ENCODE measurements around the gene FIG4.

DNA sequence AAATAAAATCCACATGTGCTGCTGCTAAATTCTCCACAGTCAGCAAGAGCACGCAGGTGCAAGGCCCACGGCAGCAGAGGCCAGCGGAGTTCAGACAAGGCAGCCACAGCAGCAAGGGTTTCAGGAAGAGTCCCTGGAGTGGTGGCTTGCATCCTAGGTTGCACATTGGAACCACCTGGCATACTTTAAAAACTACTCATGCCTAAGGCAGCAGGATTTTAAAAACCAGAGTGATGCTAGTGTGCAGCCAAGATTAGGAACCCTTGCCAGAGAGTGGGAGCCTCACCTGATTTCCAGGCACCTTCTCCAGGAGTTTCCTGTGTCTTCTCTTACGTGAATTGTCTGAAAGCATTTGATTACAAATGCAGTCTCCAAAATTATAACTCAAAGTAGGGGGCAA is 183.0 kb downstream of the FIG4 start:
- TF ChIP-seq, protein P1, sequence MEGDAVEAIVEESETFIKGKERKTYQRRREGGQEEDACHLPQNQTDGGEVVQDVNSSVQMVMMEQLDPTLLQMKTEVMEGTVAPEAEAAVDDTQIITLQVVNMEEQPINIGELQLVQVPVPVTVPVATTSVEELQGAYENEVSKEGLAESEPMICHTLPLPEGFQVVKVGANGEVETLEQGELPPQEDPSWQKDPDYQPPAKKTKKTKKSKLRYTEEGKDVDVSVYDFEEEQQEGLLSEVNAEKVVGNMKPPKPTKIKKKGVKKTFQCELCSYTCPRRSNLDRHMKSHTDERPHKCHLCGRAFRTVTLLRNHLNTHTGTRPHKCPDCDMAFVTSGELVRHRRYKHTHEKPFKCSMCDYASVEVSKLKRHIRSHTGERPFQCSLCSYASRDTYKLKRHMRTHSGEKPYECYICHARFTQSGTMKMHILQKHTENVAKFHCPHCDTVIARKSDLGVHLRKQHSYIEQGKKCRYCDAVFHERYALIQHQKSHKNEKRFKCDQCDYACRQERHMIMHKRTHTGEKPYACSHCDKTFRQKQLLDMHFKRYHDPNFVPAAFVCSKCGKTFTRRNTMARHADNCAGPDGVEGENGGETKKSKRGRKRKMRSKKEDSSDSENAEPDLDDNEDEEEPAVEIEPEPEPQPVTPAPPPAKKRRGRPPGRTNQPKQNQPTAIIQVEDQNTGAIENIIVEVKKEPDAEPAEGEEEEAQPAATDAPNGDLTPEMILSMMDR (IDR thresholded peaks at IDR 0.05; ENCODE audit: low read depth, low read length, poor library complexity, severe bottlenecking), result no peak
- TF ChIP-seq EZH2phosphoT487 (IDR thresholded peaks at IDR 0.05; ENCODE audit: borderline replicate concordance, low read length), result no peak
